Lower leg skin (tissue), 4 donors: ENCODE data around the gene OTC. TPM values are rescaled to one million over a fixed set of nuclear protein-coding genes. Genes with fewer than 3 reads are reported as not detected.

Experiments
- DNase-seq, 2 donors: peaks; one replicate each; pipeline ENCODE4 v3.0.0-alpha.2; 2019; ENCODE audit warnings: low spot score in 2 of 2
- H3K4me3 ChIP-seq: fragments of 200-600 bp; sonication (generic); 2 replicates; pipeline ENCODE4 v1.5.1; 2017; ENCODE audit warnings: mild to moderate bottlenecking, low read depth; ENCODE audit not compliant: poor library complexity, severe bottlenecking
- CTCF ChIP-seq, 3 donors: fragments of 450-650 bp; IDR thresholded peaks; one replicate each; pipeline ENCODE4 v1.5.1; 2016; ENCODE audit warnings: antibody characterized with exemption in 3 of 3, mild to moderate bottlenecking in 3 of 3, moderate library complexity in 2 of 3
- POLR2A ChIP-seq, 2 donors: fragments of 450-650 bp; IDR thresholded peaks; one replicate each; pipeline ENCODE4 v1.6.1; 2016 to 2017; ENCODE audit warnings: antibody characterized with exemption in 2 of 2, mild to moderate bottlenecking in 1 of 2, moderate library complexity in 1 of 2
- WGBS, 2 donors: methylation state at CpG; one replicate each; pipeline ENCODE4 v1.1.5; 2018; 5-methylcytosine and 5-hydroxymethylcytosine counted together
- intact Hi-C: fragments of 100-400 bp; cut with DNase I; formaldehyde crosslinking; loops from one replicate; pipeline ENCODE4 v1.15.0; 2023; ENCODE audit warnings: low total_unique reads
- total RNA-seq, 4 donors: library from RNA; depleted of rRNA; stranded (reverse); fragments of >200 nt; gene quantifications; one replicate each; pipeline ENCODE4 v1.1.0, GENCODE V29; 2016

OTC gene
- total RNA-seq, 4 donors from 2014 or later: not detected

DNA sequence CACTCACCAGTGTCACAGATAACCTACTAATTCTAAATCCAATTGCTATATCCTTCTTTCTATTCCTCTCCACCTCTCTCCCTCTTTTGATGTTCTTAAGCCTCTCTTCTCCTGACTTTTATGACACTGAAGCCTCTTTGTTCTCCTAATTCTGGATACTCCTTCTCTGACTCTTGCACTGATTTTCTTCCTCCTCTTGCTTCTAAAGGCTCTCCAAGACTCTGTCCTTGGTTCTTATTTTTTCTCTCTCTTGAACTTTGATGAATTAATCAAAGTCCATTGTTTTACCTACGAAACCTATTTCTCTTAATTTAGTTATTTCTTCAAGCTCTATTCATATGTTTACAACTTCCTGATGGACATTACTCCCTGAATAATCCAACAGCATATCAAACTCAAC is 113.3 kb downstream of the OTC start:
- 75 to 87% methylated on average over 1 of the region's 1 CpG for WGBS, 2 donors
- no peak for DNase-seq
- intact Hi-C loops: no loop called here
- TF ChIP-seq POLR2A (IDR thresholded peaks at IDR 0.05) (no peak), CTCF (IDR thresholded peaks at IDR 0.05) (no peak)
- H3K4me3 ChIP-seq: no peak overlapping the region

GRCh38 chrX:38468563-38469157 is 116.3 kb downstream of the OTC start:
- TF ChIP-seq POLR2A (IDR thresholded peaks at IDR 0.05): no peak
- TF ChIP-seq CTCF (IDR thresholded peaks at IDR 0.05): no peak
- no peak overlapping the region for H3K4me3 ChIP-seq
- no peak for DNase-seq
- 73 to 75% methylated on average over 6 of the region's 6 CpGs for WGBS, 2 donors
- intact Hi-C loops: no loop called here

Other genes with a start within 250 kb of the OTC start
- 10 to 100 TPM; 13.4 to 56.5 (median 22.3) TPM for gene SRPX, start 131.7 kb upstream of the OTC start, total RNA-seq
- gene RPGR, start 25.1 kb upstream of the OTC start, total RNA-seq: 10 to 100 TPM in 2 of 4 donors, 1 to 10 TPM in 2; 4.1 to 33.4 (median 19.4) TPM
- 10 to 100 TPM in 3 of 4 donors, 1 to 10 TPM in 1; 7.0 to 31.3 (median 14.4) TPM for gene TSPAN7, start 208.9 kb downstream of the OTC start, total RNA-seq